Measurements from ENCODE around the gene MAP4K2.

The MAP4K2 gene

GRCh38 chr11:64745521-64746328 lies 57.3 kb downstream of the MAP4K2 start:
- TF ChIP-seq ZFP3 (CRISPR knock-in tag; IDR thresholded peaks at IDR 0.05) (no peak), CSRNP3 (CRISPR knock-in tag; IDR thresholded peaks at IDR 0.05) (no peak), TSHZ2 (CRISPR knock-in tag; IDR thresholded peaks at IDR 0.05) (no peak), PPARA (CRISPR knock-in tag; IDR thresholded peaks at IDR 0.05; ENCODE audit: borderline replicate concordance) (no peak), POU6F1 (CRISPR knock-in tag; IDR thresholded peaks at IDR 0.05; ENCODE audit: borderline replicate concordance, low read depth) (no peak), OSR1 (CRISPR knock-in tag; IDR thresholded peaks at IDR 0.05) (no peak), TOX (CRISPR knock-in tag; IDR thresholded peaks at IDR 0.05; ENCODE audit: borderline replicate concordance) (no peak), CSDC2 (CRISPR knock-in tag; IDR thresholded peaks at IDR 0.05) (no peak), BACH2 (CRISPR knock-in tag; IDR thresholded peaks at IDR 0.05; ENCODE audit: borderline replicate concordance) (no peak), ZNF565 (CRISPR knock-in tag; conservative IDR thresholded peaks at IDR 0.05; ENCODE audit: low read depth) (no peak)
- peak; percentile 73 for ATAC-seq

- no peak for TF ChIP-seq ZNF565 (CRISPR knock-in tag; conservative IDR thresholded peaks at IDR 0.05; ENCODE audit: low read depth)
- no peak for TF ChIP-seq CSRNP3 (CRISPR knock-in tag; IDR thresholded peaks at IDR 0.05)
- no peak for TF ChIP-seq POU6F1 (CRISPR knock-in tag; IDR thresholded peaks at IDR 0.05; ENCODE audit: borderline replicate concordance, low read depth)
- no peak for TF ChIP-seq RARB (CRISPR knock-in tag; IDR thresholded peaks at IDR 0.05)
- no peak for TF ChIP-seq BACH2 (CRISPR knock-in tag; IDR thresholded peaks at IDR 0.05; ENCODE audit: borderline replicate concordance)
- TF ChIP-seq TSHZ2 (CRISPR knock-in tag; IDR thresholded peaks at IDR 0.05), result no peak
- TF ChIP-seq ZC3H10 (CRISPR knock-in tag; IDR thresholded peaks at IDR 0.05), result no peak
- no peak for TF ChIP-seq ESRRG (CRISPR knock-in tag; IDR thresholded peaks at IDR 0.05)
- no peak for TF ChIP-seq ISL1 (CRISPR knock-in tag; IDR thresholded peaks at IDR 0.05)
- no peak for TF ChIP-seq SNAI2 (CRISPR knock-in tag; IDR thresholded peaks at IDR 0.05)
- TF ChIP-seq ZFP3 (CRISPR knock-in tag; IDR thresholded peaks at IDR 0.05), result no peak
- ATAC-seq, result no peak
Observed at GRCh38 chr11:64745189-64745520, 57.9 kb downstream of the MAP4K2 start.
